Parathyroid adenoma (tissue), 2 donors: Measurements from ENCODE around the gene SCAMP4.
A peak's percentile ranks its signal among the peaks of the same experiment; 100 is the strongest.

Source experiments
- H2AFZ ChIP-seq: fragments of 300-600 bp; sonication (generic); one replicate; pipeline ENCODE4 v1.7.0; 2017; ENCODE audit warnings: antibody characterized with exemption, mild to moderate bottlenecking
- H3K27ac ChIP-seq: fragments of 300-600 bp; sonication (generic); one replicate; pipeline ENCODE4 v1.7.0; 2017
- H3K27me3 ChIP-seq: fragments of 300-600 bp; sonication (generic); one replicate; pipeline ENCODE4 v1.7.0; 2017; ENCODE audit warnings: low read length; ENCODE audit not compliant: control insufficient read depth, insufficient read depth
- H3K36me3 ChIP-seq: fragments of 300-600 bp; sonication (generic); one replicate; pipeline ENCODE4 v1.7.0; 2017; ENCODE audit warnings: low read length; ENCODE audit not compliant: control insufficient read depth, insufficient read depth
- H3K4me1 ChIP-seq: fragments of 300-600 bp; sonication (generic); one replicate; pipeline ENCODE4 v1.7.0; 2017; ENCODE audit warnings: control low read depth
- H3K4me2 ChIP-seq: fragments of 300-600 bp; sonication (generic); one replicate; pipeline ENCODE4 v1.7.0; 2017; ENCODE audit warnings: low read length
- H3K4me3 ChIP-seq: fragments of 300-600 bp; sonication (generic); one replicate; pipeline ENCODE4 v1.7.0; 2017; ENCODE audit warnings: low read depth, low read length
- H3K79me2 ChIP-seq: fragments of 300-600 bp; sonication (generic); one replicate; pipeline ENCODE4 v1.7.0; 2017; ENCODE audit warnings: control low read depth
- H3K9ac ChIP-seq: fragments of 300-600 bp; sonication (generic); one replicate; pipeline ENCODE4 v1.7.0; 2017; ENCODE audit warnings: mild to moderate bottlenecking
- H3K9me3 ChIP-seq: fragments of 300-600 bp; sonication (generic); one replicate; pipeline ENCODE4 v1.7.0; 2017; ENCODE audit warnings: low read length; ENCODE audit not compliant: control insufficient read depth
- TF ChIP-seq, protein P1 (sequence below): fragments of 300-600 bp; sonication (generic); IDR thresholded peaks from one replicate; pipeline ENCODE4 v1.7.0; 2017; ENCODE audit warnings: antibody characterized with exemption, mild to moderate bottlenecking
- donor health status: primary hyperparathyroidism.

SCAMP4 gene

DNA sequence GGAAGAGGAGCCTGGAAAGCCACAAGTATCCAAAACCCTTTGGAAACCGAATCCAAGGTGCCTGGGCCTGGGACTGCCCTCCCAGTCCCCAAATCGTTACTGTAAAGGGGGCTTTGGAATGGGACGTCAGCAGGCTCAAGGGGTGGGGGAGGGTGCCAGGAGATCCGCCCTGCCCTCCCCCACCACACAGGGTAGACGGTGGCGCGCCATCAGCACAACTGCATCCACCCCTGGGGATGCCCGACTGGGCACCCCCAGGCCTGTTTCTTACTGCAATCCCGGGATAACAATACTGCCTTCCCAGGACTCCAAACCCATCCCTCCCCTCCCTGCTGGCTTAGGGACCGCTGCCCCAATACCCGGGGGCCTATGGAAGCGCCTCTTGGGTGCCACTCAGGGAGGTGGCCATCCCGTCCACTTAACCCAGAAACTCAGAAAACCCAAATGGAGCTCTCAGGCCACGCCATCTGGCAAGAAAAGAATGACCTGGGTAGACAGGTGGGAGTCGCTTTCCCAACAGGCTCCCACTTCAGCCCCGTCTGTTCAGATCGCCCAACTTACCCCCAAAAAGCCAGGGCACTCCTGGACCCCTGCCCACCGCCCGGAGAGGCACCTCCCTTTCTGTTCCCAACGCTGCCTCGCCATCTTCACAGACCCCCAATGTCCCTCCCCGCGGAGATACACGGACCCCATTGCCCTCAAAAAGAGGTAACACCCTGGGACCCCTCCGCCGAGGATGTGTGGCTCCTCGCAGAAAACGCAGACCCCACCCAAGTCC is 44.2 kb upstream of the SCAMP4 start:
- peaks cover 19% of the 10 kb centered on the region for H3K4me1 ChIP-seq
- no peak overlapping the region for H3K27ac ChIP-seq
- H3K79me2 ChIP-seq, result peaks cover 11% of the 10 kb centered on the region
- no peak overlapping the region for H2AFZ ChIP-seq
- H3K9ac ChIP-seq, result no peak overlapping the region
- H3K4me2 ChIP-seq, result no peak overlapping the region
- H3K4me3 ChIP-seq, result no peak overlapping the region
- H3K27me3 ChIP-seq, result no peaks in the 10 kb centered on the region
- TF ChIP-seq, protein P1, sequence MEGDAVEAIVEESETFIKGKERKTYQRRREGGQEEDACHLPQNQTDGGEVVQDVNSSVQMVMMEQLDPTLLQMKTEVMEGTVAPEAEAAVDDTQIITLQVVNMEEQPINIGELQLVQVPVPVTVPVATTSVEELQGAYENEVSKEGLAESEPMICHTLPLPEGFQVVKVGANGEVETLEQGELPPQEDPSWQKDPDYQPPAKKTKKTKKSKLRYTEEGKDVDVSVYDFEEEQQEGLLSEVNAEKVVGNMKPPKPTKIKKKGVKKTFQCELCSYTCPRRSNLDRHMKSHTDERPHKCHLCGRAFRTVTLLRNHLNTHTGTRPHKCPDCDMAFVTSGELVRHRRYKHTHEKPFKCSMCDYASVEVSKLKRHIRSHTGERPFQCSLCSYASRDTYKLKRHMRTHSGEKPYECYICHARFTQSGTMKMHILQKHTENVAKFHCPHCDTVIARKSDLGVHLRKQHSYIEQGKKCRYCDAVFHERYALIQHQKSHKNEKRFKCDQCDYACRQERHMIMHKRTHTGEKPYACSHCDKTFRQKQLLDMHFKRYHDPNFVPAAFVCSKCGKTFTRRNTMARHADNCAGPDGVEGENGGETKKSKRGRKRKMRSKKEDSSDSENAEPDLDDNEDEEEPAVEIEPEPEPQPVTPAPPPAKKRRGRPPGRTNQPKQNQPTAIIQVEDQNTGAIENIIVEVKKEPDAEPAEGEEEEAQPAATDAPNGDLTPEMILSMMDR, result no peak
- no peaks in the 10 kb centered on the region for H3K9me3 ChIP-seq
- no peaks in the 10 kb centered on the region for H3K36me3 ChIP-seq

DNA sequence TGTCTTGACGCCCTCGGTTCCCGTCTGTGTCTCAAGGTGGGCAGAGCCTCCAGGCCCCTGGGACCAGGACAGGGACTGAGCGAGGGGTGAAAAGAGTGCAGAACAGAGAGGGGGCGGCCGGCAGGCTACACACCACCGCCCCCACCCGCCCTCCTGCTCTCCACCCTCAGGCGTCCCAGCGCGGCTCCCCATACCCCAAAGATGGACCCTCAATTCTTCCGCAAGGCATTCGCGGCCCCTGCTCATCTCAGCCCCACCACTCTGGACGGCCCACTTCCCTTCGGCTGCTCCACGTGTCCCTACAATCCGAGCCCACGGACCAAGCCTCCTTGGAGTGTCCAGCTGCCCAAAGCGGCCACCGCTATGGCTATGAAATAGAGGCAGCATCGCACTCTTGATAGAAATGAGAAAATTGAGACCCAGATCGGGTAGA is 43.6 kb upstream of the SCAMP4 start:
- Histone ChIP-seq H3K4me3 (peak overlapping the region; percentile 14), H3K4me1 (peaks cover 19% of the 10 kb centered on the region), H3K27me3 (no peaks in the 10 kb centered on the region), H2AFZ (no peak overlapping the region), H3K9ac (no peak overlapping the region), H3K4me2 (peak overlapping the region; percentile 90), H3K9me3 (no peaks in the 10 kb centered on the region), H3K27ac (no peak overlapping the region), H3K36me3 (no peaks in the 10 kb centered on the region), H3K79me2 (peaks cover 6% of the 10 kb centered on the region)
- TF ChIP-seq, protein P1, result no peak

DNA sequence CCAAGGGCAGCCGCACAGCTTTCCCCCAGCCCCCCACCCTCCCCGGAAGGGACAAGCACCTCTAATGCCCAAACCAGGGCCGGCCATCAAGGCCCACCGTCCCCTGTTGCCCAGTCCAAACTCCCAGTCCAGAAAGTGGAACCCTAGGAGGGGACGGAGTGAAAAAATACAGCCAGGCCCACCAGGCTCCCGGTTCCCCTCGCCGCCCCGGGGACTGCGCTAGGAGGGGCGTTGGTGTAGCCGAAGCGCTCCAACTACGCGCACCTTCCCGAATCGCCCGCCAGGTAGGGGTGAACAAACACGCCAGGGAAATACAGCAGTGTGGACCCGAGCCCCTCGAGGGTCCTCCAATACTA is 43.2 kb upstream of the SCAMP4 start:
- peaks cover 19% of the 10 kb centered on the region for H3K4me1 ChIP-seq
- H3K4me3 ChIP-seq, result peak overlapping the region; percentile 56
- no peak overlapping the region for H3K9ac ChIP-seq
- H3K27me3 ChIP-seq, result no peaks in the 10 kb centered on the region
- H3K36me3 ChIP-seq, result no peaks in the 10 kb centered on the region
- TF ChIP-seq, protein P1, result no peak
- H3K9me3 ChIP-seq, result no peaks in the 10 kb centered on the region
- H3K4me2 ChIP-seq, result peak overlapping the region; percentile 90
- no peak overlapping the region for H3K27ac ChIP-seq
- H3K79me2 ChIP-seq, result peaks cover 6% of the 10 kb centered on the region
- H2AFZ ChIP-seq, result no peak overlapping the region

DNA sequence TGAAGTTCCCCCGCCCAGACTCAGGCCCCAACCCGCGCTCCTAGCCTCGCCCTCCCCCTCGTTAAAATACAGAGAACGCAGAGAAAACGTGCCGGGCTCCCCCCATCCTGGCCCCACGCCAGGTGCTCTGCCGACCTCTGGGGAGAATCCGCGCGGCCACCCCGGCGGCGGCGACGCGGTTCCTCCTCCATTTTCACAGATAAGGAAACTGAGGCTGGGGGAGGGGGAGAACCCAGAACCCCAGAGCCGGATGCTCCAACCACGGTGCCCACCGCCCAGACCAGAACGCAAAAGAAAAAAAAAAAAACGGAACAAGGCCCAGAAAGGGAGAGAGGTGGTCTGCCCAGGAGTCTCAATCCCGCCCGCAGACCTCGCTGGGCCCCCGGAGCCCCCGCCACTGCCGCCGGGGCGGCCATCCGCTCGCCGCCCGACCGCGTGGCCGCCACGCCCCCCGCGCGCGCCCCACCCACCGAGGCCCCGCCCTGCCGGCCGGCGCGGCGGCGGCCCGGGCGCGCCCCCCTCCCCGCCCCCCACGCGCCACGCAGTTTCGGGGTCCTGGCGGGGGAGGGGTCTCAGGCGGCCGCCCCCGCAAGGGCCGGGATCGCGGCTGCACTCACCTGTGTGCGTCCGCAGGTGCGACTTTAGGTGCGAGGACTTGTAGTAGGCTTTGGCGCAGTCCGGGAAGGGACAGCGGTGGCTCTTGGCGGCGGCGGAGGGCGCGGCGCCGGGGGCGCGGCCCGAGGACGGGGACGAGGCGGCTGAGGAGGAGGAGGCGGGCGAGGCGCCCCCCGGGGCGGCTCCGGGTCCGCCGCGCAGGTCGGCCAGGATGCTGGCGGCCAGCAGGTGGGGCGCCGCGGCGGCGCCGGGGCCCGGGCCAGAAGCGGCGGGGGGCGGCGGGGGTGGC is 42.5 kb upstream of the SCAMP4 start:
- peak overlapping the region; percentile 90 for H3K4me2 ChIP-seq

More for the DNA sequence above, 42.5 kb upstream of the SCAMP4 start:
- Histone ChIP-seq H3K27ac (no peak overlapping the region), H3K27me3 (no peaks in the 10 kb centered on the region), H3K4me3 (peak overlapping the region; percentile 56), H2AFZ (no peak overlapping the region), H3K9me3 (no peaks in the 10 kb centered on the region), H3K36me3 (no peaks in the 10 kb centered on the region), H3K9ac (no peak overlapping the region), H3K4me1 (peaks cover 19% of the 10 kb centered on the region), H3K79me2 (peaks cover 6% of the 10 kb centered on the region)
- TF ChIP-seq, protein P1, result no peak
